PC-3 (cell line): ENCODE results near the gene VASP. TPM values are rescaled to one million over a fixed set of nuclear protein-coding genes. Genes with fewer than 3 reads are reported as not detected.

Experiments used
- total RNA-seq: library from RNA; depleted of rRNA; stranded (reverse); fragments of >200 nt; gene quantifications from 2 replicates; pipeline ENCODE4 v1.2.3, GENCODE V29; 2014; rRNA removed

The VASP gene
- total RNA-seq, 1 experiment from 2014 or later, result 120 TPM

Other genes with a start within 250 kb of the VASP start
- not detected in 2 replicates for gene CKM, start 184.6 kb upstream of the VASP start, total RNA-seq
- 23.4 and 27.5 TPM in 2 replicates for gene KLC3, start 166.7 kb upstream of the VASP start, total RNA-seq
- gene ERCC2, start 136.9 kb upstream of the VASP start, total RNA-seq, result 48.0 and 57.5 TPM in 2 replicates
- 28.6 and 36.4 TPM in 2 replicates for gene PPP1R13L, start 102.4 kb upstream of the VASP start, total RNA-seq
- gene POLR1G, start 100.8 kb upstream of the VASP start, total RNA-seq, result 25.9 and 43.0 TPM in 2 replicates
- gene ERCC1, start 83.6 kb upstream of the VASP start, total RNA-seq, result 56.2 and 57.3 TPM in 2 replicates
- 35.8 and 60.5 TPM in 2 replicates for gene FOSB, start 39.5 kb upstream of the VASP start, total RNA-seq
- 9.5 and 12.9 TPM in 2 replicates for gene RTN2, start 10.4 kb upstream of the VASP start, total RNA-seq
- gene PPM1N, start 9.0 kb upstream of the VASP start, total RNA-seq, result 2.5 and 4.7 TPM in 2 replicates
- gene OPA3, start 77.3 kb downstream of the VASP start, total RNA-seq, result 9.4 and 10.1 TPM in 2 replicates
- 3.1 and 3.7 TPM in 2 replicates for gene GPR4, start 94.7 kb downstream of the VASP start, total RNA-seq
- gene EML2, start 131.9 kb downstream of the VASP start, total RNA-seq, result 28.9 and 37.8 TPM in 2 replicates
- 1.9 and 4.8 TPM in 2 replicates for gene GIPR, start 160.7 kb downstream of the VASP start, total RNA-seq
- gene SNRPD2, start 184.5 kb downstream of the VASP start, total RNA-seq, result 554 and 631 TPM in 2 replicates
- gene QPCTL, start 185.2 kb downstream of the VASP start, total RNA-seq, result 9.8 and 13.4 TPM in 2 replicates
- gene FBXO46, start 223.4 kb downstream of the VASP start, total RNA-seq, result 12.8 and 16.1 TPM in 2 replicates
- gene MEIOSIN, start 226.0 kb downstream of the VASP start, total RNA-seq, result not detected in 2 replicates